CD4-positive, alpha-beta T cell treated with Interleukin-12 subunit alpha and Interleukin-12 subunit beta, for 1 hour (primary cell): ENCODE data around the gene AP1M2.

Experiments used
- DNase-seq: peaks from one replicate; pipeline ENCODE4 v3.0.0-alpha.2; 2020

AP1M2 gene

GRCh38 chr19:10587022-10587838, at the start of gene AP1M2:
Gene AP1M2, minus strand, starts transcription at chr19:10587312. Its CDS starts 81 bp downstream, at chr19:10587231.
- DNase-seq: no peak

- no peak for DNase-seq
These were observed 49.3 kb upstream of the AP1M2 start for GRCh38 chr19:10636304-10636972.

GRCh38 chr19:10634963-10635362, 47.9 kb upstream of the AP1M2 start:
- no peak for DNase-seq

GRCh38 chr19:10634430-10634829, 47.3 kb upstream of the AP1M2 start:
- DNase-seq: no peak

GRCh38 chr19:10631874-10632273, 44.8 kb upstream of the AP1M2 start:
- no peak for DNase-seq

- no peak for DNase-seq
These were observed 38.6 kb upstream of the AP1M2 start for GRCh38 chr19:10625762-10626138.

GRCh38 chr19:10625003-10625761, 38.1 kb upstream of the AP1M2 start, which contains the start of gene SLC44A2:
Gene SLC44A2, plus strand, starts transcription at chr19:10625553. Its CDS starts 81 bp downstream, at chr19:10625634.
- DNase-seq: no peak

GRCh38 chr19:10624585-10624984, 37.5 kb upstream of the AP1M2 start:
- DNase-seq: no peak

- DNase-seq: no peak
These were observed 34.9 kb upstream of the AP1M2 start for GRCh38 chr19:10621966-10622365.

GRCh38 chr19:10620786-10621185, 33.7 kb upstream of the AP1M2 start:
- DNase-seq: no peak

- no peak for DNase-seq
These were observed 31.7 kb upstream of the AP1M2 start for GRCh38 chr19:10618846-10619245.

- no peak for DNase-seq
These were observed 30.5 kb upstream of the AP1M2 start for GRCh38 chr19:10617409-10618121.

- DNase-seq: no peak
These were observed 28.4 kb upstream of the AP1M2 start for GRCh38 chr19:10615429-10616023.

- DNase-seq: no peak
These were observed 25.5 kb upstream of the AP1M2 start for GRCh38 chr19:10612499-10613119.

- no peak for DNase-seq
These were observed 24.8 kb upstream of the AP1M2 start for GRCh38 chr19:10611907-10612306.

GRCh38 chr19:10604460-10604980, 17.4 kb upstream of the AP1M2 start:
- DNase-seq: peak; percentile 28

- DNase-seq: peak; percentile 71
These were observed 16.9 kb upstream of the AP1M2 start for GRCh38 chr19:10603873-10604459.

- peak; percentile 90 for DNase-seq
These were observed 16.2 kb upstream of the AP1M2 start for GRCh38 chr19:10603084-10603872.

- DNase-seq: peak; percentile 90
These were observed 15.4 kb upstream of the AP1M2 start for GRCh38 chr19:10602330-10603083.

GRCh38 chr19:10601999-10602329, 14.9 kb upstream of the AP1M2 start:
- no peak for DNase-seq
